A204.1 (cell line): Measurements from ENCODE around the gene ATP5PB.

Experiments
- FAIRE-seq: peaks from 2 replicates; lab custom pipeline; 2012; peaks lifted over from hg19 to GRCh38; lab: Jason Lieb, UNC

Gene ATP5PB

GRCh38 chr1:111448918-111449702 lies at the start of gene ATP5PB, which contains the start of gene WDR77:
Gene ATP5PB (plus strand): TSS chr1:111449464. CDS start chr1:111449542, 78 bp downstream.
Gene WDR77 (minus strand): TSS chr1:111449256. CDS start chr1:111449169, 87 bp downstream.
- FAIRE-seq = peak; percentile 99

GRCh38 chr1:111399792-111400610 lies 49.3 kb upstream of the ATP5PB start:
- FAIRE-seq = peak; percentile 93

GRCh38 chr1:111402083-111402482 lies 47.2 kb upstream of the ATP5PB start:
- FAIRE-seq = no peak

- no peak for FAIRE-seq
Observed at GRCh38 chr1:111404588-111404987, 44.7 kb upstream of the ATP5PB start.

GRCh38 chr1:111406321-111406768 lies 42.9 kb upstream of the ATP5PB start:
- FAIRE-seq = no peak

- no peak for FAIRE-seq
Observed at GRCh38 chr1:111407301-111407700, 42.0 kb upstream of the ATP5PB start.

GRCh38 chr1:111412839-111413238 lies 36.4 kb upstream of the ATP5PB start:
- no peak for FAIRE-seq

GRCh38 chr1:111414756-111415155 lies 34.5 kb upstream of the ATP5PB start:
- FAIRE-seq = no peak

GRCh38 chr1:111415461-111415860 lies 33.8 kb upstream of the ATP5PB start:
- FAIRE-seq = no peak

GRCh38 chr1:111417755-111418154 lies 31.5 kb upstream of the ATP5PB start:
- FAIRE-seq = no peak

GRCh38 chr1:111419037-111419436 lies 30.2 kb upstream of the ATP5PB start:
- FAIRE-seq = no peak

- no peak for FAIRE-seq
Observed at GRCh38 chr1:111420377-111420776, 28.9 kb upstream of the ATP5PB start.

GRCh38 chr1:111422546-111423391 lies 26.5 kb upstream of the ATP5PB start:
- FAIRE-seq = no peak

GRCh38 chr1:111424281-111424680 lies 25.0 kb upstream of the ATP5PB start:
- FAIRE-seq = no peak

- FAIRE-seq = no peak
Observed at GRCh38 chr1:111436726-111437125, 12.5 kb upstream of the ATP5PB start.

- no peak for FAIRE-seq
Observed at GRCh38 chr1:111439461-111440351, 9.6 kb upstream of the ATP5PB start.

GRCh38 chr1:111441573-111442192 lies 7.6 kb upstream of the ATP5PB start:
- no peak for FAIRE-seq

GRCh38 chr1:111442457-111442856 lies 6.8 kb upstream of the ATP5PB start:
- FAIRE-seq = no peak

- no peak for FAIRE-seq
Observed at GRCh38 chr1:111444031-111444430, 5.2 kb upstream of the ATP5PB start.

GRCh38 chr1:111446546-111446945 lies 2.7 kb upstream of the ATP5PB start:
- FAIRE-seq = no peak
